H1 (cell line): ENCODE measurements around the gene PDZRN3. TPM values are rescaled to one million over a fixed set of nuclear protein-coding genes. Genes with fewer than 3 reads are reported as not detected.

Experiments
- CTCF ChIA-PET: fragments of 300-600 bp; sonication (Branson Sonifier 250); formaldehyde crosslinking; loops from one replicate; lab custom pipeline; 2021; ENCODE audit not compliant: partially characterized antibody; lab: Charles Lee
- POLR2A ChIA-PET: fragments of 300-600 bp; sonication (Branson Sonifier 250); formaldehyde crosslinking; loops from one replicate; lab custom pipeline; 2021; ENCODE audit warnings: inconsistent platforms; ENCODE audit not compliant: partially characterized antibody; lab: Charles Lee
- DNase-seq, 2 experiments: peaks; one replicate each; pipeline versions ENCODE4 v3.0.0 to v3.0.0-alpha.2; 2010 to 2022; ENCODE audit warnings: low spot score in 2 of 2, low read depth in 1 of 2, mixed read lengths in 1 of 2
- FAIRE-seq: peaks from 2 replicates; lab custom pipeline; 2011; peaks lifted over from hg19 to GRCh38; lab: Jason Lieb, UNC
- H2AFZ ChIP-seq: 2 replicates; pipeline ENCODE4 v1.8.1; 2012; ENCODE audit warnings: low read length, inconsistent platforms
- H2AK5ac ChIP-seq: 2 replicates; pipeline ENCODE4 v1.6.1; 2013; ENCODE audit warnings: low read depth, low read length
- H2BK120ac ChIP-seq: replicated peaks from 2 replicates; pipeline ENCODE3; 2013; ENCODE audit warnings: low read depth, low read length, inconsistent platforms
- H2BK12ac ChIP-seq: 2 replicates; pipeline ENCODE4 v1.6.1; 2013; ENCODE audit warnings: low read depth, low read length
- H2BK15ac ChIP-seq: 2 replicates; pipeline ENCODE4 v1.6.1; 2013; ENCODE audit warnings: low read length
- H2BK20ac ChIP-seq: 2 replicates; pipeline ENCODE4 v1.6.1; 2013; ENCODE audit warnings: low read length
- H2BK5ac ChIP-seq: 2 replicates; pipeline ENCODE4 v1.6.1; 2013; ENCODE audit warnings: low read depth, low read length
- H3K14ac ChIP-seq: 2 replicates; pipeline ENCODE4 v1.6.1; 2013; ENCODE audit warnings: inconsistent platforms; ENCODE audit not compliant: insufficient read length
- H3K18ac ChIP-seq: 2 replicates; pipeline ENCODE4 v1.6.1; 2013; ENCODE audit warnings: low read length; ENCODE audit errors: extremely low read depth
- H3K23ac ChIP-seq: 2 replicates; pipeline ENCODE4 v1.6.1; 2013; ENCODE audit warnings: inconsistent platforms; ENCODE audit not compliant: insufficient read length
- H3K23me2 ChIP-seq: 2 replicates; pipeline ENCODE4 v1.6.1; 2013; ENCODE audit warnings: low read depth, low read length
- H3K27ac ChIP-seq: 2 replicates; pipeline ENCODE4 v1.6.1; 2011; ENCODE audit warnings: low read depth, low read length, inconsistent platforms
- H3K27me3 ChIP-seq, 4 experiments: replicated peaks in 1 of 4; 1 replicate in 1 of 4; 2 replicates in 3 of 4; pipeline versions ENCODE4 v1.6.1 to v1.8.1; 2011 to 2013; ENCODE audit warnings: low read length in 3 of 4, mild to moderate bottlenecking in 3 of 4, inconsistent platforms in 2 of 4, mixed read lengths in 2 of 4, moderate library complexity in 1 of 4; ENCODE audit not compliant: control insufficient read depth in 3 of 4, insufficient read depth in 3 of 4; ENCODE audit errors: extremely low read depth in 1 of 4
- H3K36me3 ChIP-seq, 4 experiments: 2 replicates each; pipeline versions ENCODE4 v1.6.1 to v1.8.1; 2011 to 2013; ENCODE audit warnings: mild to moderate bottlenecking in 4 of 4, low read length in 3 of 4, moderate library complexity in 2 of 4, control low read depth in 1 of 4, inconsistent platforms in 1 of 4; ENCODE audit not compliant: insufficient read depth in 4 of 4, control insufficient read depth in 2 of 4
- H3K4ac ChIP-seq: replicated peaks from 2 replicates; pipeline ENCODE3; 2013; ENCODE audit warnings: low read length, low read depth, mixed read lengths, inconsistent platforms; ENCODE audit not compliant: insufficient read length
- H3K4me1 ChIP-seq, 4 experiments: replicated peaks in 1 of 4; 1 replicate in 1 of 4; 2 replicates in 3 of 4; pipeline versions ENCODE4 v1.6.1 to v1.8.1; 2011 to 2013; ENCODE audit warnings: low read length in 3 of 4, inconsistent platforms in 2 of 4, mixed read lengths in 1 of 4; ENCODE audit not compliant: insufficient read depth in 4 of 4, control insufficient read depth in 3 of 4
- H3K4me2 ChIP-seq, 2 experiments: 2 replicates each; pipeline versions ENCODE4 v1.6.1 to v1.8.1; 2011 to 2013; ENCODE audit warnings: low read depth in 2 of 2, low read length in 2 of 2, control low read depth in 1 of 2, inconsistent platforms in 1 of 2, mild to moderate bottlenecking in 1 of 2; ENCODE audit not compliant: insufficient read depth in 1 of 2
- H3K4me3 ChIP-seq, 4 experiments: fragments of 200-600, 300-600 bp in 1 of 4; sonication (generic), shearing (Covaris generic), sonication (Bioruptor Twin) in 1 of 4; 2 replicates each; pipeline versions ENCODE4 v1.5.1 to v1.8.1; 2011 to 2016; ENCODE audit warnings: low read length in 4 of 4, low read depth in 3 of 4, control low read depth in 2 of 4, inconsistent platforms in 2 of 4, mild to moderate bottlenecking in 2 of 4, mixed read lengths in 1 of 4, moderate library complexity in 1 of 4; ENCODE audit not compliant: insufficient read depth in 2 of 4; ENCODE audit errors: extremely low read depth in 1 of 4
- H3K56ac ChIP-seq: replicated peaks from 2 replicates; pipeline ENCODE3; 2013; ENCODE audit warnings: low read depth, mild to moderate bottlenecking, mixed read lengths, low read length, inconsistent platforms; ENCODE audit not compliant: insufficient read length
- H3K79me1 ChIP-seq: 2 replicates; pipeline ENCODE4 v1.6.1; 2013; ENCODE audit warnings: low read depth, low read length, control low read depth
- H3K79me2 ChIP-seq, 2 experiments: 2 replicates each; pipeline versions ENCODE4 v1.6.1 to v1.8.1; 2012 to 2013; ENCODE audit warnings: low read length in 2 of 2, mild to moderate bottlenecking in 2 of 2, inconsistent platforms in 1 of 2; ENCODE audit not compliant: insufficient read depth in 2 of 2, control insufficient read depth in 1 of 2
- H3K9ac ChIP-seq, 4 experiments: replicated peaks in 1 of 4; 1 replicate in 1 of 4; 2 replicates in 3 of 4; pipeline versions ENCODE4 v1.6.1 to v1.8.1; 2011 to 2013; ENCODE audit warnings: low read depth in 3 of 4, low read length in 3 of 4, control low read depth in 2 of 4, mild to moderate bottlenecking in 2 of 4, moderate library complexity in 2 of 4, inconsistent platforms in 1 of 4; ENCODE audit errors: extremely low read depth in 1 of 4
- H3K9me3 ChIP-seq, 2 experiments: 2 replicates each; pipeline versions ENCODE4 v1.6.1 to v1.8.1; 2012 to 2013; ENCODE audit warnings: mild to moderate bottlenecking in 2 of 2, moderate library complexity in 2 of 2, control low read depth in 1 of 2, inconsistent platforms in 1 of 2, low read depth in 1 of 2, low read length in 1 of 2, mixed read lengths in 1 of 2; ENCODE audit not compliant: insufficient read depth in 2 of 2
- H4K20me1 ChIP-seq, 2 experiments: replicated peaks in 1 of 2; 2 replicates each; pipeline versions ENCODE3 to v1.8.1; 2011 to 2013; ENCODE audit warnings: inconsistent platforms in 2 of 2, low read length in 2 of 2, mild to moderate bottlenecking in 1 of 2; ENCODE audit not compliant: insufficient read depth in 2 of 2, control insufficient read depth in 1 of 2
- H4K5ac ChIP-seq: 2 replicates; pipeline ENCODE4 v1.6.1; 2013; ENCODE audit warnings: low read length, low read depth, mixed read lengths, inconsistent platforms; ENCODE audit not compliant: insufficient read length
- H4K8ac ChIP-seq: 2 replicates; pipeline ENCODE4 v1.8.0; 2013; ENCODE audit warnings: mild to moderate bottlenecking, moderate library complexity, low read length, inconsistent platforms; ENCODE audit not compliant: insufficient read depth; ENCODE audit errors: extremely low read depth
- H4K91ac ChIP-seq: replicated peaks from 2 replicates; pipeline ENCODE3; 2013; ENCODE audit warnings: low read length, mixed read lengths, inconsistent platforms; ENCODE audit not compliant: insufficient read length
- BRCA1 ChIP-seq: IDR thresholded peaks from 2 replicates; pipeline ENCODE4 v1.6.1; 2012; ENCODE audit warnings: low read depth, low read length, improper control_type of control experiment
- CBX8 ChIP-seq: fragments of 300-800, 300-1000 bp; sonication (generic); IDR thresholded peaks from 2 replicates; pipeline ENCODE4 v1.7.1; 2016; ENCODE audit warnings: low read depth, low read length, borderline replicate concordance
- CREB1 ChIP-seq: IDR thresholded peaks from 2 replicates; pipeline ENCODE4 v1.6.1; 2012; ENCODE audit warnings: inconsistent platforms
- GABPA ChIP-seq: IDR thresholded peaks from 2 replicates; pipeline ENCODE4 v1.6.1; 2011; ENCODE audit warnings: mild to moderate bottlenecking, low read length, moderate library complexity, borderline replicate concordance; ENCODE audit not compliant: insufficient read depth
- KDM4A ChIP-seq: IDR thresholded peaks from one replicate; pipeline ENCODE4 v1.7.1; 2012; ENCODE audit warnings: low read depth, mild to moderate bottlenecking, moderate library complexity, low read length, inconsistent platforms; ENCODE audit not compliant: severe bottlenecking
- POLR2AphosphoS5 ChIP-seq: IDR thresholded peaks from 2 replicates; pipeline ENCODE4 v1.6.1; 2011; ENCODE audit warnings: low read depth, low read length
- TCF12 ChIP-seq: IDR thresholded peaks from 2 replicates; pipeline ENCODE4 v1.6.1; 2011; ENCODE audit warnings: low read depth, mild to moderate bottlenecking, low read length
- WGBS, 2 experiments: shearing (Covaris generic) in 1 of 2; methylation state at CpG; one replicate each; pipeline versions ENCODE4 v1.1.6 to v1.1.7; 2013 to 2015; ENCODE audit warnings: low lambda C conversion rate in 2 of 2, mixed read lengths in 2 of 2, inconsistent platforms in 1 of 2, low coverage in 1 of 2, missing lambda C conversion rate in 1 of 2; ENCODE audit not compliant: insufficient replicate concordance in 2 of 2, insufficient coverage in 1 of 2, insufficient read length in 1 of 2; ENCODE audit errors: extremely low coverage in 1 of 2, missing lambda C conversion rate in 1 of 2; 5-methylcytosine and 5-hydroxymethylcytosine counted together
- polyA plus RNA-seq, 7 experiments: library from polyadenylated mRNA; depleted of rRNA in 3 of 7; stranded (reverse) in 5 of 7; unstranded in 2 of 7; fragments of >200 nt in 5 of 7; fragments of 200-250 nt in 2 of 7; gene quantifications; 1 replicate in 5 of 7; 2 replicates in 1 of 7; 4 replicates in 1 of 7; pipeline versions ENCODE4 v1.2.1 to v1.2.3, GENCODE V29; 2011 to 2013; ENCODE audit warnings: missing spikeins in 2 of 7, mixed read lengths in 2 of 7
- total RNA-seq: library from RNA; stranded (reverse); fragmentation: NEBNext Ultra II Directional; extraction: Animal tissue kit (Norgen Biotek cat#: 25700); gene quantifications from 2 replicates; pipeline ENCODE4 v1.2.1, GENCODE V29; 2021

Gene PDZRN3
- total and polyA plus RNA-seq, 2 of the 8 experiments (the other 6 are each of a cell fraction or from before 2014, with no cell fraction given): 4.2 to 20.5 TPM

DNA sequence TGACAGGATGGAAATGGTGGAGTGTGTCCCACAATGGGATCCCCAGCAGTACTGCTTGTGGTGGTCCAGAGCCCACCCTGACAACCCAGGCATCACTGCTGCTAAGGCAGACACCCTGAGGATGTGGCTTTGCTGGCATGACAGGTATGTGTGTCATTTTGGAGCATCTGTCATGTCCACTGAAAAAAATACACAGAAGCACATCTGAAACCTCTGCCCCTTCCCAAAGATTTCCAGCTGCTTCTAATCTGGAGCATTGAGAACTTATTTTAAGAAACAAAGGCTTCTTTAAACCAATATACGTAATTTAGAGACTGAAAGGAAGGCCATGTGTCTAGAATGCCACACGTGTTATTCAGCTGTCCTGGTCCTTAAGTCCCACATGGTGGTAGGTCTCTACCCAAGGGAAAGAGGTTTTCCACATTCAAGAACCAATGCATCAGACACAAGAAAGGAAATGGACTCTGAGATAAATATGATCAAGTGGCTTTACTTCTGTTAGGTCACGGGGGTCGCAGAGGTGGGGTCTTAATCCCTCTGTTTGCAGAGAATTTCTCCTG is 88.3 kb downstream of the PDZRN3 start:
- H4K8ac ChIP-seq: no peak overlapping the region
- peaks cover 0 to 5% of the 10 kb centered on the region in 2 experiments for H4K20me1 ChIP-seq
- CTCF ChIA-PET: interaction anchor here (0.7 kb wide), 1 partner anchor 344 kb away, joined by 3 read pairs; no protein-coding TSS in a partner anchor
- H3K9me3 ChIP-seq: no peaks in the 10 kb centered on the region
- no peak overlapping the region for H2BK12ac ChIP-seq
- no peaks in the 10 kb centered on the region; the same call in 1 of the 2 replicates for H3K79me1 ChIP-seq
- WGBS, 2 experiments: 94% methylated on average over 4 of the region's 4 CpGs; no CpG with 5 or more reads in 1 of the 2 experiments
- H2AFZ ChIP-seq: no peak overlapping the region
- no peak overlapping the region for H3K14ac ChIP-seq
- no peak overlapping the region for H3K18ac ChIP-seq
- H2BK15ac ChIP-seq: no peak overlapping the region
- H2BK5ac ChIP-seq: no peak overlapping the region
- POLR2A ChIA-PET: no interaction called here
- H3K36me3 ChIP-seq: no peaks in the 10 kb centered on the region
- no peak overlapping the region for H3K4me3 ChIP-seq
- no peak overlapping the region for H4K91ac ChIP-seq
- H2BK120ac ChIP-seq: no peak overlapping the region
- H3K23me2 ChIP-seq: no peaks in the 10 kb centered on the region
- H2BK20ac ChIP-seq: no peak overlapping the region
- no peak overlapping the region for H2AK5ac ChIP-seq
- FAIRE-seq (no peak), DNase-seq (no peak)
- peaks cover 0 to 3% (median 1%) of the 10 kb centered on the region in 4 experiments; a peak in 3 of 7 replicates for H3K4me1 ChIP-seq
- no peak overlapping the region for H3K27ac ChIP-seq
- TF ChIP-seq POLR2AphosphoS5 (no peak), CREB1 (no peak), CBX8 (no peak), TCF12 (no peak), BRCA1 (no peak), GABPA (no peak), KDM4A (no peak)
- H3K27me3 ChIP-seq: no peaks in the 10 kb centered on the region
- H3K9ac ChIP-seq: no peak overlapping the region
- no peak overlapping the region for H3K4me2 ChIP-seq
- peak overlapping the region; percentile 65 for H3K4ac ChIP-seq
- no peak overlapping the region for H3K56ac ChIP-seq
- H3K23ac ChIP-seq: no peak overlapping the region
- H4K5ac ChIP-seq: no peak overlapping the region
- peaks cover 0 to 1% of the 10 kb centered on the region in 2 experiments; a peak in 1 of 4 replicates for H3K79me2 ChIP-seq
